ENCODE measurements around the gene AKT3.

DNA sequence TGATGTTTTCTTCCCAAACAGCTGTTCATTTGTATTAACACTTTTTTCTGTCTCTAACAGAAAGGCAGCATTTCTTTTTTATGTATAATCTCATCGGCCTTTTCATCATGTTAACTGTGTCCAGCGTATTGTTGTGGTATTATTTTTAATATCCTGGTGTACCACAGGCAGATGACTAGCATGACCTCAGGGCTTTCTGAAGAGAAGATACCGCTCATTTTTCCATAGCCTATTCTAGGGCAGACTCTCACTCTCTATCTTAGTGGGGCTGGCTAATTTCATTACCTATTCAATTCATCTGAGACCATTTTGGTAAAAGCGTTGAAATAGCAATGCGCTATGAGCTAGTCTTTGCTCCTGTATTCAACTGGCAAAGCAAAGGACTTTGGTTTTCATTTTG lies 384.3 kb downstream of the AKT3 start:
- TF ChIP-seq POLR2AphosphoS5 (IDR thresholded peaks at IDR 0.05; ENCODE audit: low read depth, low read length): no peak
- TF ChIP-seq, protein P1, sequence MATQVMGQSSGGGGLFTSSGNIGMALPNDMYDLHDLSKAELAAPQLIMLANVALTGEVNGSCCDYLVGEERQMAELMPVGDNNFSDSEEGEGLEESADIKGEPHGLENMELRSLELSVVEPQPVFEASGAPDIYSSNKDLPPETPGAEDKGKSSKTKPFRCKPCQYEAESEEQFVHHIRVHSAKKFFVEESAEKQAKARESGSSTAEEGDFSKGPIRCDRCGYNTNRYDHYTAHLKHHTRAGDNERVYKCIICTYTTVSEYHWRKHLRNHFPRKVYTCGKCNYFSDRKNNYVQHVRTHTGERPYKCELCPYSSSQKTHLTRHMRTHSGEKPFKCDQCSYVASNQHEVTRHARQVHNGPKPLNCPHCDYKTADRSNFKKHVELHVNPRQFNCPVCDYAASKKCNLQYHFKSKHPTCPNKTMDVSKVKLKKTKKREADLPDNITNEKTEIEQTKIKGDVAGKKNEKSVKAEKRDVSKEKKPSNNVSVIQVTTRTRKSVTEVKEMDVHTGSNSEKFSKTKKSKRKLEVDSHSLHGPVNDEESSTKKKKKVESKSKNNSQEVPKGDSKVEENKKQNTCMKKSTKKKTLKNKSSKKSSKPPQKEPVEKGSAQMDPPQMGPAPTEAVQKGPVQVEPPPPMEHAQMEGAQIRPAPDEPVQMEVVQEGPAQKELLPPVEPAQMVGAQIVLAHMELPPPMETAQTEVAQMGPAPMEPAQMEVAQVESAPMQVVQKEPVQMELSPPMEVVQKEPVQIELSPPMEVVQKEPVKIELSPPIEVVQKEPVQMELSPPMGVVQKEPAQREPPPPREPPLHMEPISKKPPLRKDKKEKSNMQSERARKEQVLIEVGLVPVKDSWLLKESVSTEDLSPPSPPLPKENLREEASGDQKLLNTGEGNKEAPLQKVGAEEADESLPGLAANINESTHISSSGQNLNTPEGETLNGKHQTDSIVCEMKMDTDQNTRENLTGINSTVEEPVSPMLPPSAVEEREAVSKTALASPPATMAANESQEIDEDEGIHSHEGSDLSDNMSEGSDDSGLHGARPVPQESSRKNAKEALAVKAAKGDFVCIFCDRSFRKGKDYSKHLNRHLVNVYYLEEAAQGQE (IDR thresholded peaks at IDR 0.05; ENCODE audit: insufficient read depth in 1 of 2, low read depth in 2 of 2, low read length in 2 of 2): no peak
